Measurements from ENCODE around the gene TNNC2. TPM values are rescaled to one million over a fixed set of nuclear protein-coding genes. Genes with fewer than 3 reads are reported as not detected.
"Not testable (repeated sequence)": the region's sequence is repeated elsewhere in the genome, so short reads cannot be mapped to it uniquely, and the experiment has no call there.

The TNNC2 gene
- total and polyA plus RNA-seq, 2 donors (not counting 3 experiments of a cell fraction or from before 2014, with no cell fraction given), result 0.26 TPM; not detected in 1

DNA sequence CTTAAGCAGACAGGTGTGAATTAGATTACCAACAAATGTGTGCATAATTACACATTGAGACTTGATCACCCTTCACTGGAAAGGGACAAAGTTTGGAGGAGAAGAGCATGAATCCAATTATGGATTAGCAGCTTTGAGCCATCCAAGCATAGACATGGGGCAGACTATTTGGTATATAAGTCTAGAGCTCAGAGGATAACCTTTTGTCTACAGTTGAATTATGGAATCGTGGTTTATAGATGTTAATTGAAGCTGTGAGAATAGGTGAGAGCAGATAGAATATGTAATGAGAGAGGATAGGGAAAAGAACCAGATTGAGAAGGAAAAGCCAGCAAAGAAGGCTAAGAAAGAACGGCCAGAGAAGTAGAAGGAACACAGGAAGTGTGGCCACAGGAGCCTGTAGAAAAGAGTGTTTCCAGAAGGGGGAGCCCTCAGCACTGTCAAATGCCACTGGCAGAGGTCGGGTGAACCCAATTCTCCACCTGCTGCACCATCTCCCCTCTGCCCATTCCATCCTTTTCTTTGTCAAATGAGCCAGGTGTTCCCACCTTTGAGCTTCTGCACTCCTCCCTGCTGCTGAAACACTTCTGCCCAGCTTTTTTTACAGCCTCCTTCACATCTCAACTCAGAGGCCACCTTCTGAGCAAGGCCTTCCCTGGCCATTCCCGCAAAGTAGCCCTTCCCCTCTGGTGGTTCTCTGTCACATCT, 28.0 kb downstream of the TNNC2 start:
- Histone ChIP-seq H3K4me2 (ENCODE audit: insufficient read depth, low read length) (no peak overlapping the region), H3K27me3 (ENCODE audit: control insufficient read depth in 2 of 2, insufficient read depth in 2 of 2, low read length in 2 of 2) (no peaks in the 10 kb centered on the region), H3K79me2 (ENCODE audit: control insufficient read depth, insufficient read depth, low read length) (no peaks in the 10 kb centered on the region), H4K20me1 (replicated peaks; ENCODE audit: control insufficient read depth, extremely low read depth, insufficient read depth, low read length) (no peaks in the 10 kb centered on the region), H3K9me3 (replicated peaks; ENCODE audit: control insufficient read depth, insufficient read depth, low read length) (no peaks in the 10 kb centered on the region), H3K9me1 (replicated peaks; ENCODE audit: control insufficient read depth, extremely low read depth, insufficient read depth, low read length) (no peaks in the 10 kb centered on the region), H3K4me1 (ENCODE audit: control insufficient read depth, extremely low read depth, insufficient read depth, low read length) (no peaks in the 10 kb centered on the region), H3K9ac (replicated peaks; ENCODE audit: extremely low read depth, insufficient read depth, low read length) (no peak overlapping the region), H3K36me3 (ENCODE audit: control insufficient read depth in 2 of 2, extremely low read depth in 1 of 2, insufficient read depth in 2 of 2, low read length in 2 of 2) (peaks cover 10 to 26% of the 10 kb centered on the region in 2 experiments), H2AFZ (ENCODE audit: low read depth, low read length) (no peak overlapping the region), H3K27ac (ENCODE audit: insufficient read depth, low read depth, low read length) (no peak overlapping the region), H3K4me3 (replicated peaks in 1 of 3; ENCODE audit: insufficient read depth in 1 of 3, low read depth in 1 of 3, low read length in 3 of 3) (no peak overlapping the region)
- POLR2A ChIA-PET, result no interaction called here
- FAIRE-seq, result peak; percentile 88
- dilution Hi-C loops (cut with MboI; ENCODE audit: extremely low pct_ligation_motif_present, low sequenced_read_pairs), result no loop called here
- DNase-seq (ENCODE audit: low read depth, low spot score), result peak; percentile 57
- CTCF ChIA-PET, result interaction anchor here (0.6 to 3.1 kb wide), 27 partner anchors 9 to 214 kb away, joined by 3 to 29 read pairs (median 4); partner anchors contain the start of genes ACOT8, SNX21, WFDC10A and ZSWIM3
- TF ChIP-seq POLR2A (IDR thresholded peaks at IDR 0.05; ENCODE audit: low read depth, low read length) (no peak), MYC (IDR thresholded peaks at IDR 0.05; ENCODE audit: low read depth, low read length) (no peak), CTCF (IDR thresholded peaks at IDR 0.05; ENCODE audit: extremely low read depth in 1 of 2, insufficient read depth in 1 of 2, low read depth in 1 of 2, low read length in 2 of 2) (peak; percentile 69 to 85), EZH2 (IDR thresholded peaks at IDR 0.05; ENCODE audit: borderline replicate concordance, low read depth, low read length, severe bottlenecking) (no peak), GATA2 (IDR thresholded peaks at IDR 0.05; ENCODE audit: insufficient read depth, insufficient read length, low read depth, low read length) (no peak)
- TF ChIP-seq, protein P1, sequence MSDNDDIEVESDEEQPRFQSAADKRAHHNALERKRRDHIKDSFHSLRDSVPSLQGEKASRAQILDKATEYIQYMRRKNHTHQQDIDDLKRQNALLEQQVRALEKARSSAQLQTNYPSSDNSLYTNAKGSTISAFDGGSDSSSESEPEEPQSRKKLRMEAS (IDR thresholded peaks at IDR 0.05; ENCODE audit: insufficient read depth, insufficient read length), result no peak
- intact Hi-C loops (cut with micrococcal nuclease), result loop anchor here (1.0 to 10.0 kb wide), 3 partner anchors 92 to 834 kb away; partner anchors contain the start of genes CTSA, NEURL2, STK4 and TOMM34
- no TSS peak for BruUV-seq (replicated peaks)

- H3K4me3 ChIP-seq (replicated peaks in 1 of 3; ENCODE audit: insufficient read depth in 1 of 3, low read depth in 1 of 3, low read length in 3 of 3); H3K79me2 ChIP-seq (ENCODE audit: control insufficient read depth, insufficient read depth, low read length); H4K20me1 ChIP-seq (replicated peaks; ENCODE audit: control insufficient read depth, extremely low read depth, insufficient read depth, low read length); H3K4me1 ChIP-seq (ENCODE audit: control insufficient read depth, extremely low read depth, insufficient read depth, low read length); BruUV-seq (replicated peaks); DNase-seq (ENCODE audit: low read depth, low spot score); H2AFZ ChIP-seq (ENCODE audit: low read depth, low read length); H3K9ac ChIP-seq (replicated peaks; ENCODE audit: extremely low read depth, insufficient read depth, low read length); H3K27me3 ChIP-seq (ENCODE audit: control insufficient read depth in 2 of 2, insufficient read depth in 2 of 2, low read length in 2 of 2); H3K9me3 ChIP-seq (replicated peaks; ENCODE audit: control insufficient read depth, insufficient read depth, low read length); H3K27ac ChIP-seq (ENCODE audit: insufficient read depth, low read depth, low read length); H3K4me2 ChIP-seq (ENCODE audit: insufficient read depth, low read length); POLR2A ChIA-PET; dilution Hi-C loops (cut with MboI; ENCODE audit: extremely low pct_ligation_motif_present, low sequenced_read_pairs); H3K9me1 ChIP-seq (replicated peaks; ENCODE audit: control insufficient read depth, extremely low read depth, insufficient read depth, low read length); FAIRE-seq: not testable (repeated sequence)
- CTCF ChIA-PET, result interaction anchor here (1.2 to 2.1 kb wide), 6 partner anchors 23 to 189 kb away, joined by 3 to 13 read pairs (median 6); no protein-coding TSS in a partner anchor
- intact Hi-C loops (cut with micrococcal nuclease), result loop anchor here (10.0 kb wide), 1 partner anchor 833 kb away; the partner anchor contains the start of genes STK4 and TOMM34
- H3K36me3 ChIP-seq (ENCODE audit: control insufficient read depth in 2 of 2, extremely low read depth in 1 of 2, insufficient read depth in 2 of 2, low read length in 2 of 2), result peaks cover 14 to 24% of the 10 kb centered on the region in 2 experiments
These were observed 29.2 kb downstream of the TNNC2 start for GRCh38 chr20:45797955-45798354.

DNA sequence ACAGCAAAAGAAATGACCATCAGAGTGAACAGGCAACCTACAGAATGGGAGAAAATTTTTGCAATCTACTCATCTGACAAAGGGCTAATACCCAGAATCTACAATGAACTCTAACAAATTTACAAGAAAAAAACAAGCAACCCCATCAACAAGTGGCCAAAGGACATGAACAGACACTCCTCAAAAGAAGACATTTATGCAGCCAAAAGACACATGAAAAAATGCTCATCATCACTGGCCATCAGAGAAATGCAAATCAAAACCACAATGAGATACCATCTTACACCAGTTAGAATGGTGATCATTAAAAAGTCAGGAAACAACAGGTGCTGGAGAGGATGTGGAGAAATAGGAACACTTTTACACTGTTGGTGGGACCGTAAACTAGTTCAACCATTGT, 29.6 kb downstream of the TNNC2 start:
- DNase-seq (ENCODE audit: low read depth, low spot score); H2AFZ ChIP-seq (ENCODE audit: low read depth, low read length); H3K79me2 ChIP-seq (ENCODE audit: control insufficient read depth, insufficient read depth, low read length); H3K4me3 ChIP-seq (replicated peaks in 1 of 3; ENCODE audit: insufficient read depth in 1 of 3, low read depth in 1 of 3, low read length in 3 of 3); H3K9ac ChIP-seq (replicated peaks; ENCODE audit: extremely low read depth, insufficient read depth, low read length); H3K9me1 ChIP-seq (replicated peaks; ENCODE audit: control insufficient read depth, extremely low read depth, insufficient read depth, low read length); BruUV-seq (replicated peaks); dilution Hi-C loops (cut with MboI; ENCODE audit: extremely low pct_ligation_motif_present, low sequenced_read_pairs); H3K27ac ChIP-seq (ENCODE audit: insufficient read depth, low read depth, low read length); H4K20me1 ChIP-seq (replicated peaks; ENCODE audit: control insufficient read depth, extremely low read depth, insufficient read depth, low read length); H3K27me3 ChIP-seq (ENCODE audit: control insufficient read depth in 2 of 2, insufficient read depth in 2 of 2, low read length in 2 of 2); H3K9me3 ChIP-seq (replicated peaks; ENCODE audit: control insufficient read depth, insufficient read depth, low read length); CTCF ChIA-PET; H3K4me1 ChIP-seq (ENCODE audit: control insufficient read depth, extremely low read depth, insufficient read depth, low read length); FAIRE-seq; POLR2A ChIA-PET; H3K4me2 ChIP-seq (ENCODE audit: insufficient read depth, low read length): not testable (repeated sequence)
- intact Hi-C loops (cut with micrococcal nuclease), result loop anchor here (10.0 kb wide), 1 partner anchor 833 kb away; the partner anchor contains the start of genes STK4 and TOMM34
- H3K36me3 ChIP-seq (ENCODE audit: control insufficient read depth in 2 of 2, extremely low read depth in 1 of 2, insufficient read depth in 2 of 2, low read length in 2 of 2), result peaks cover 13 to 23% of the 10 kb centered on the region in 2 experiments

Measured in endothelial cell of umbilical vein (primary cell).